HepG2 (cell line): ENCODE data around the gene CPLX3. TPM values are rescaled to one million over a fixed set of nuclear protein-coding genes. Genes with fewer than 3 reads are reported as not detected.
A peak's percentile ranks its signal among the peaks of the same experiment; 100 is the strongest.

Experiments
- CHCHD3 ChIP-seq: sonication (generic); formaldehyde crosslinking; IDR thresholded peaks from 2 replicates; pipeline ENCODE4 v1.8.0; 2022; ENCODE audit warnings: mild to moderate bottlenecking, missing genetic modification reagents, moderate library complexity
- GZF1 ChIP-seq: sonication (generic); formaldehyde crosslinking; IDR thresholded peaks from 2 replicates; pipeline ENCODE4 v1.5.1; 2020; ENCODE audit warnings: mild to moderate bottlenecking, missing genetic modification reagents
- HOXA5 ChIP-seq: sonication (generic); formaldehyde crosslinking; IDR thresholded peaks from 2 replicates; pipeline ENCODE4 v1.4.0; 2020; ENCODE audit warnings: missing genetic modification reagents
- NAIF1 ChIP-seq: sonication (generic); formaldehyde crosslinking; IDR thresholded peaks from 2 replicates; pipeline ENCODE4 v1.5.0; 2020; ENCODE audit warnings: mild to moderate bottlenecking, missing genetic modification reagents, borderline replicate concordance
- RXRA ChIP-seq: sonication (generic); formaldehyde crosslinking; IDR thresholded peaks from 2 replicates; pipeline ENCODE4 v1.5.1; 2020; ENCODE audit warnings: missing genetic modification reagents
- SSRP1 ChIP-seq: IDR thresholded peaks from 2 replicates; pipeline ENCODE4 v1.6.1; 2016; ENCODE audit warnings: control low read depth
- TSC22D2 ChIP-seq: sonication (generic); formaldehyde crosslinking; IDR thresholded peaks from 2 replicates; pipeline ENCODE4 v1.5.1; 2020; ENCODE audit warnings: missing genetic modification reagents, mild to moderate bottlenecking, borderline replicate concordance
- ZNF275 ChIP-seq: sonication (generic); formaldehyde crosslinking; IDR thresholded peaks from 2 replicates; pipeline ENCODE4 v1.8.0; 2022; ENCODE audit warnings: missing genetic modification reagents, mild to moderate bottlenecking, inconsistent platforms, borderline replicate concordance
- ZNF318 ChIP-seq: sonication (generic); formaldehyde crosslinking; IDR thresholded peaks from 2 replicates; pipeline ENCODE4 v1.4.0; 2020; ENCODE audit warnings: mild to moderate bottlenecking, missing genetic modification reagents
- ZNF432 ChIP-seq: sonication (generic); formaldehyde crosslinking; IDR thresholded peaks from 2 replicates; pipeline ENCODE4 v1.5.0; 2020; ENCODE audit warnings: missing genetic modification reagents, mild to moderate bottlenecking, borderline replicate concordance
- polyA plus RNA-seq, 8 experiments: library from polyadenylated mRNA; depleted of rRNA in 3 of 8; stranded (reverse) in 7 of 8; unstranded in 1 of 8; fragments of >200 nt; fragmentation: Illumina TruSeq in 4 of 8; extraction: Trizol in 4 of 8; gene quantifications; 2 replicates each; pipeline versions ENCODE4 v1.2.1 to v1.2.3, GENCODE V29; 2011 to 2016; ENCODE audit warnings: low read depth in 4 of 8, missing spikeins in 1 of 8, mixed read lengths in 1 of 8; ENCODE audit not compliant: insufficient read depth in 1 of 8
- total RNA-seq, 5 experiments: library from RNA; depleted of rRNA; stranded (reverse); fragments of >200 nt; fragmentation: Illumina TruSeq; extraction: Trizol; gene quantifications; 2 replicates each; pipeline ENCODE4 v1.2.3, GENCODE V29; 2016; ENCODE audit warnings: low read depth in 1 of 5

CPLX3 gene
- total and polyA plus RNA-seq, 2 of the 13 experiments (the other 11 are each of a cell fraction or from before 2014, with no cell fraction given) = not detected

- TF ChIP-seq ZNF318 (CRISPR knock-in tag) (no peak), ZNF275 (CRISPR knock-in tag) (no peak), ZNF432 (CRISPR knock-in tag) (no peak), NAIF1 (CRISPR knock-in tag) (no peak), TSC22D2 (CRISPR knock-in tag) (no peak), CHCHD3 (CRISPR knock-in tag) (no peak), RXRA (CRISPR knock-in tag) (no peak), SSRP1 (no peak), GZF1 (CRISPR knock-in tag) (no peak), HOXA5 (peak; percentile 47; the same call in 1 of the 2 replicates)
Observed at GRCh38 chr15:74826364-74826819, at the start of gene CPLX3 (continued).
